NB4 (cell line): ENCODE results near the gene SNX19.

Source experiments
- MYC ChIP-seq: IDR thresholded peaks from 2 replicates; pipeline ENCODE4 v1.6.1; 2011; ENCODE audit warnings: low read depth, low read length
- POLR2A ChIP-seq: IDR thresholded peaks from 2 replicates; pipeline ENCODE4 v1.6.1; 2011; ENCODE audit warnings: mild to moderate bottlenecking; ENCODE audit not compliant: insufficient read length; ENCODE audit errors: extremely low read depth
- TF ChIP-seq, protein P1 (sequence below): IDR thresholded peaks from one replicate; pipeline ENCODE4 v1.5.1; 2012; ENCODE audit warnings: low read depth, low read length
- TF ChIP-seq, protein P2 (sequence below): IDR thresholded peaks from 2 replicates; pipeline ENCODE4 v1.6.1; 2011; ENCODE audit warnings: low read depth, low read length

DNA sequence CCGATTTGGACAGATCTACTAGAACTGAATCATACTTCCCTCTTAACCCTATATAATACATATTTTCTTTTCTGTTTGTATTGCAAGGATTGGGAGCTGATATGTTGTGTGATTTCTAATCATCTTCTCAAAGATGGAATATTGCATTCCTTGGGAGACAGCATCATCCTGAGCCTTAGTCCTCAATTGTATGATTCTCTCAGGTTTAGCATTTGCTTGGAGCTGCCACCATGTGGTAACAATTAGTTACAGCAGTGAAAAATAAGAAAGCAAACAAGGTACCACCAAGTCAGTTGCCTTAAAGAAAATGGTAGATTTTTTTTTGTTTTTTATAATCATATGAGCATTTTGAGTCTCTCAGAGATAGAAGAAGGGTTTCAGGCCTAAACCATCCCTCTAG is 11.9 kb downstream of the SNX19 start:
- TF ChIP-seq POLR2A (no peak), MYC (no peak)
- TF ChIP-seq, protein P1, sequence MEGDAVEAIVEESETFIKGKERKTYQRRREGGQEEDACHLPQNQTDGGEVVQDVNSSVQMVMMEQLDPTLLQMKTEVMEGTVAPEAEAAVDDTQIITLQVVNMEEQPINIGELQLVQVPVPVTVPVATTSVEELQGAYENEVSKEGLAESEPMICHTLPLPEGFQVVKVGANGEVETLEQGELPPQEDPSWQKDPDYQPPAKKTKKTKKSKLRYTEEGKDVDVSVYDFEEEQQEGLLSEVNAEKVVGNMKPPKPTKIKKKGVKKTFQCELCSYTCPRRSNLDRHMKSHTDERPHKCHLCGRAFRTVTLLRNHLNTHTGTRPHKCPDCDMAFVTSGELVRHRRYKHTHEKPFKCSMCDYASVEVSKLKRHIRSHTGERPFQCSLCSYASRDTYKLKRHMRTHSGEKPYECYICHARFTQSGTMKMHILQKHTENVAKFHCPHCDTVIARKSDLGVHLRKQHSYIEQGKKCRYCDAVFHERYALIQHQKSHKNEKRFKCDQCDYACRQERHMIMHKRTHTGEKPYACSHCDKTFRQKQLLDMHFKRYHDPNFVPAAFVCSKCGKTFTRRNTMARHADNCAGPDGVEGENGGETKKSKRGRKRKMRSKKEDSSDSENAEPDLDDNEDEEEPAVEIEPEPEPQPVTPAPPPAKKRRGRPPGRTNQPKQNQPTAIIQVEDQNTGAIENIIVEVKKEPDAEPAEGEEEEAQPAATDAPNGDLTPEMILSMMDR, result peak; percentile 42
- TF ChIP-seq, protein P2, sequence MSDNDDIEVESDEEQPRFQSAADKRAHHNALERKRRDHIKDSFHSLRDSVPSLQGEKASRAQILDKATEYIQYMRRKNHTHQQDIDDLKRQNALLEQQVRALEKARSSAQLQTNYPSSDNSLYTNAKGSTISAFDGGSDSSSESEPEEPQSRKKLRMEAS, result no peak
